Measurements from ENCODE around the gene CCDC171. TPM values are rescaled to one million over a fixed set of nuclear protein-coding genes. Genes with fewer than 3 reads are reported as not detected.

CCDC171 gene
- total RNA-seq, 3 donors from 2014 or later (not counting 1 experiment from before 2014, with no cell fraction given) = 1.5 to 2.6 (median 2.2) TPM

GRCh38 chr9:15977438-15977837 lies 424.6 kb downstream of the CCDC171 start:
- no peak overlapping the region for H3K4me3 Mint-ChIP-seq
- H3K27ac Mint-ChIP-seq = no peak overlapping the region

GRCh38 chr9:15982182-15982581 lies 429.3 kb downstream of the CCDC171 start:
- Histone ChIP-seq H3K27ac (ENCODE audit: low read length) (no peak overlapping the region), H3K36me3 (ENCODE audit: control insufficient read depth, insufficient read depth, low read length) (no peaks in the 10 kb centered on the region), H3K9me3 (ENCODE audit: control insufficient read depth, insufficient read depth, low read length) (no peaks in the 10 kb centered on the region), H3K4me3 (ENCODE audit: low read length) (no peak overlapping the region), H3K27me3 (ENCODE audit: control insufficient read depth, insufficient read depth, low read length) (no peaks in the 10 kb centered on the region), H3K4me1 (ENCODE audit: control insufficient read depth, insufficient read depth, low read length) (no peaks in the 10 kb centered on the region)
- intact Hi-C loops (cut with micrococcal nuclease) = no loop called here
- H3K9me3 Mint-ChIP-seq = no peaks in the 10 kb centered on the region
- ATAC-seq (no peak), DNase-seq (no peak)
- no peaks in the 10 kb centered on the region for H3K36me3 Mint-ChIP-seq
- H3K27me3 Mint-ChIP-seq (ENCODE audit: low read depth in 2 of 2) = peaks cover 2 to 39% of the 10 kb centered on the region in 2 donors
- no peak overlapping the region for H3K27ac Mint-ChIP-seq
- 84% methylated on average over 4 of the region's 5 CpGs for whole genome bisulfite sequencing (ENCODE audit: insufficient coverage)
- H3K4me3 Mint-ChIP-seq = no peak overlapping the region
- no peaks in the 10 kb centered on the region for H3K4me1 Mint-ChIP-seq
- no peak for TF ChIP-seq CTCF (IDR thresholded peaks at IDR 0.05)

More at GRCh38 chr9:15977438-15977837, 424.6 kb downstream of the CCDC171 start:
- no peak for ATAC-seq
- Mint-ChIP-seq H3K36me3 (no peaks in the 10 kb centered on the region), H3K27me3 (ENCODE audit: low read depth in 2 of 2) (peaks cover 13 to 43% of the 10 kb centered on the region in 2 donors), H3K4me1 (peaks cover 0 to 6% of the 10 kb centered on the region in 2 donors), H3K9me3 (no peaks in the 10 kb centered on the region)
- Histone ChIP-seq H3K4me3 (ENCODE audit: low read length) (no peak overlapping the region), H3K36me3 (ENCODE audit: control insufficient read depth, insufficient read depth, low read length) (no peaks in the 10 kb centered on the region), H3K27me3 (ENCODE audit: control insufficient read depth, insufficient read depth, low read length) (peaks cover 4% of the 10 kb centered on the region), H3K4me1 (ENCODE audit: control insufficient read depth, insufficient read depth, low read length) (no peaks in the 10 kb centered on the region), H3K9me3 (ENCODE audit: control insufficient read depth, insufficient read depth, low read length) (no peaks in the 10 kb centered on the region), H3K27ac (ENCODE audit: low read length) (no peak overlapping the region)
- intact Hi-C loops (cut with micrococcal nuclease) = no loop called here
- no peak for DNase-seq
- WGBS (ENCODE audit: insufficient coverage) = 100% methylated on average over 4 of the region's 5 CpGs
- no peak for TF ChIP-seq CTCF (IDR thresholded peaks at IDR 0.05)

GRCh38 chr9:15999422-16000339 lies 446.8 kb downstream of the CCDC171 start:
- intact Hi-C loops (cut with micrococcal nuclease) = no loop called here
- no peak for ATAC-seq

More at GRCh38 chr9:15999422-16000339, 446.8 kb downstream of the CCDC171 start:
- peaks cover 5 to 16% of the 10 kb centered on the region in 2 donors for H3K27me3 Mint-ChIP-seq (ENCODE audit: low read depth in 2 of 2)
- peaks cover 0 to 4% of the 10 kb centered on the region in 2 donors for H3K9me3 Mint-ChIP-seq
- H3K27me3 ChIP-seq (ENCODE audit: control insufficient read depth, insufficient read depth, low read length) = no peaks in the 10 kb centered on the region
- WGBS (ENCODE audit: insufficient coverage) = 88% methylated on average over 5 of the region's 7 CpGs
- no peaks in the 10 kb centered on the region for H3K36me3 ChIP-seq (ENCODE audit: control insufficient read depth, insufficient read depth, low read length)
- H3K4me1 Mint-ChIP-seq = no peaks in the 10 kb centered on the region
- H3K27ac ChIP-seq (ENCODE audit: low read length) = no peak overlapping the region
- no peaks in the 10 kb centered on the region for H3K4me1 ChIP-seq (ENCODE audit: control insufficient read depth, insufficient read depth, low read length)
- no peaks in the 10 kb centered on the region for H3K9me3 ChIP-seq (ENCODE audit: control insufficient read depth, insufficient read depth, low read length)
- H3K27ac Mint-ChIP-seq = no peak overlapping the region
- H3K4me3 Mint-ChIP-seq = no peak overlapping the region
- no peaks in the 10 kb centered on the region for H3K36me3 Mint-ChIP-seq
- no peak for DNase-seq
- H3K4me3 ChIP-seq (ENCODE audit: low read length) = no peak overlapping the region
- no peak for TF ChIP-seq CTCF (IDR thresholded peaks at IDR 0.05)
